ES-I3 (cell line): ENCODE results near the gene HSPB9.
"Not testable (repeated sequence)": the region's sequence is repeated elsewhere in the genome, so short reads cannot be mapped to it uniquely, and the experiment has no call there.

ENCODE experiments used
- H3K36me3 ChIP-seq: 2 replicates; pipeline ENCODE4 v1.6.1; 2013; ENCODE audit warnings: mild to moderate bottlenecking, low read length, control low read depth, moderate library complexity; ENCODE audit not compliant: insufficient read depth
- H3K4me1 ChIP-seq: 2 replicates; pipeline ENCODE4 v1.6.1; 2013; ENCODE audit warnings: mild to moderate bottlenecking, control low read depth, low read length; ENCODE audit not compliant: insufficient read depth
- H3K9ac ChIP-seq: 2 replicates; pipeline ENCODE4 v1.6.1; 2013; ENCODE audit warnings: low read depth, mild to moderate bottlenecking, low read length, moderate library complexity
- H3K9me3 ChIP-seq: 2 replicates; pipeline ENCODE4 v1.6.1; 2013; ENCODE audit warnings: mild to moderate bottlenecking, low read length, moderate library complexity; ENCODE audit not compliant: control insufficient read depth, insufficient read depth

HSPB9 gene

GRCh38 chr17:42135664-42136653 is 13.4 kb downstream of the HSPB9 start:
- H3K9me3 ChIP-seq = no peaks in the 10 kb centered on the region
- peaks cover 11% of the 10 kb centered on the region for H3K4me1 ChIP-seq
- no peak overlapping the region for H3K9ac ChIP-seq
- no peaks in the 10 kb centered on the region; the same call in 1 of the 2 replicates for H3K36me3 ChIP-seq

GRCh38 chr17:42136654-42137051 is 14.0 kb downstream of the HSPB9 start:
- Histone ChIP-seq H3K36me3 (no peaks in the 10 kb centered on the region; the same call in 1 of the 2 replicates), H3K4me1 (peaks cover 11% of the 10 kb centered on the region), H3K9ac (no peak overlapping the region), H3K9me3 (no peaks in the 10 kb centered on the region)

- no peaks in the 10 kb centered on the region for H3K9me3 ChIP-seq
- H3K4me1 ChIP-seq = peaks cover 11% of the 10 kb centered on the region
- H3K36me3 ChIP-seq = no peaks in the 10 kb centered on the region; the same call in 1 of the 2 replicates
- H3K9ac ChIP-seq = no peak overlapping the region
Measured at GRCh38 chr17:42138749-42139492, 16.3 kb downstream of the HSPB9 start.

- not testable (repeated sequence) for H3K36me3 ChIP-seq, H3K9ac ChIP-seq, H3K4me1 ChIP-seq, H3K9me3 ChIP-seq
Measured at GRCh38 chr17:42140690-42141089, 18.1 kb downstream of the HSPB9 start.

GRCh38 chr17:42141382-42141781 is 18.8 kb downstream of the HSPB9 start:
- H3K36me3 ChIP-seq = no peaks in the 10 kb centered on the region; the same call in 1 of the 2 replicates

GRCh38 chr17:42142371-42142896 is 19.8 kb downstream of the HSPB9 start:
- Histone ChIP-seq H3K9me3 (no peaks in the 10 kb centered on the region), H3K4me1 (no peaks in the 10 kb centered on the region), H3K9ac (no peak overlapping the region), H3K36me3 (no peaks in the 10 kb centered on the region; the same call in 1 of the 2 replicates)

More at GRCh38 chr17:42141382-42141781, 18.8 kb downstream of the HSPB9 start:
- H3K9ac ChIP-seq = no peak overlapping the region
- peaks cover under 1% of the 10 kb centered on the region; the same call in 1 of the 2 replicates for H3K4me1 ChIP-seq
- H3K9me3 ChIP-seq = no peaks in the 10 kb centered on the region

DNA sequence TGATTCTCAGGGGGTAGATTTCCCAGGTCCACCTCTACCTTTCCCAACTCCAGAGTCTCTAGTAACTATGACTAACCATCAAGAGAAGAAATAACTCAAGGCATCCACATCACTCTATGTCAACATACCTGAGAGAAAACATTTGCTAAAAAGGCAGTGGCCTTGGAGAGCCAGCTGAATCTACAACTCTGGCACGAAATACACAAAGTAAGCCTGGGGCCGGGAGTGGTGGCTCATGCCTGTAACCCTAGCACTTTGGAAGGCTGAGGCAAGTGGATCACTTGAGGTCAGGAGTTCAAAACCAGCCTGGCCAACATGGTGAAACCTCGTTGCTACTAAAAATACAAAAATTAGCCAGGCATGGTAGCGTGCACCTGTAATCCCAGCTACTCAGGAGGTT is 20.5 kb downstream of the HSPB9 start:
- H3K36me3 ChIP-seq, H3K9ac ChIP-seq, H3K4me1 ChIP-seq, H3K9me3 ChIP-seq: not testable (repeated sequence)

DNA sequence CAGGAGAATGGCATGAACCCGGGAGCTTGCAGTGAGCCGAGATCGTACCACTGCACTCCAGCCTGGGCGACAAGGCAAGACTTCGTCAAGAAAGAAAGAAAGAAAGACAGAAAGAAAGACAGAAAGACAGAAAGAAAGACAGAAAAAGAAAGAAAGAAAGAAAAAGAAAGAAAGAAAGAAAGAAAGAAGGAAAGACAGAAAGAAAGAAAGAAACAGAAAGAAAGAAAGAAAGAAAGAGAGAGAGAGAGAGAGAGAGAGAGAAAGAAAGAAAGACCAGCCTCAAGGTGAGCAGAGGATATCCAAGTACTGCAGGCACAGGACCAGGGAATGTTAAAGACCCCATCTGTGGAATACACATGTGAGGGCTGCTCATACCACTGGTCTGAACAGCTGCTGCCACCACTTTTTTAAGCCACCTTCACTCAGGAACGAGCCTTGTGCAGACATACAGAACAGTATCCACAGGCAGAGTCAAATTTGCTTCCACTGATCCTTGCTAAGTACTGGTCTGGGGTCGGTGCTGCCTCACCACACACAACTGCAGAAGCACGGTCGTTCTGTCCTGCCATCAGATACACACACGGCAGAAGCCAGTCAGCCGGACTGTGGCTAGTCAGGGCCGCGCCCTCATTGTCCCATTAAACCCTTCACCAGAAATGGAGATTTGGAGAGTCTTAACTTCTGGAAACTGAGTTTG is 24.5 kb downstream of the HSPB9 start:
- no peaks in the 10 kb centered on the region for H3K9me3 ChIP-seq
- H3K36me3 ChIP-seq = no peaks in the 10 kb centered on the region; the same call in 1 of the 2 replicates
- no peak overlapping the region for H3K9ac ChIP-seq
- H3K4me1 ChIP-seq = no peaks in the 10 kb centered on the region

DNA sequence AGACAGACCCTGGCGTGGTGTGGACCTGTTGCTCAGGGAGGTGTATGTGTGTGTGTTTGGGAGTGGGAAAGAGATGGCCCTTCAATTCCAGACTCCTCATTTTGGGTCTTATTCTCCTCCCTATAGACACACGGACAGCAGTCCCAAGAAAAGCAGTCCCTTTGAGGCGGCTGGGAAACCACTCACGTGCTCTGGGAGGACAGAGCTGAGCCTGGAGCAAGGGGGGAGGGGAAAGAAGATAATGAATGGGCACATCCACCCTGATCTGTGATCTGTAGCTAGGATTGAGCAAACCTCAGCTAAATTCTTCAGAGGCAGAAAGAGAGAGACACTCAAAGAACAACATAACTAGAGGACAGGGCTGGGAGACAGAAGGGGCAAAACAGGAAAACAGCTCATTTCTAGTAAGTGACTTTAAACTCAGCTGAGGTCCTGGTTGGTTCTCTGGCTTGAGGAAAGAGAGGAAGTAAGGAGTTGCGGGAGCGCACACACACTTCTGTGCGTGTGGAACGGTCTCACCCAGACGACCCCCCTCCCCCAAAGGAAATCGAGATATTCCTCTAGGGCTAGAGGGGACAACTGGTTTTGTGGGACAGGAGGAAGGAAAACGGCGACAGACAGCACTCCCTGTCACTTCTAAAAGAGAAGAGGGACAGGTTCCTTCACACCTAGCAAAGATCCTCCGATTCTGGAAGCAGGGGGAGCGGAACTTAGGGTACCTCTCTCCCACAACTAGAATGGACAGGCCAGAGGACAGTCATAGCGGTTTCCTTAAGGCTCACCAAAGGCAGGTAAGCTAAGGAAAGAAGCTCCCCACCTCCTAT is 31.5 kb downstream of the HSPB9 start:
- Histone ChIP-seq H3K36me3 (no peaks in the 10 kb centered on the region; the same call in 1 of the 2 replicates), H3K9me3 (no peaks in the 10 kb centered on the region), H3K4me1 (peaks cover 7% of the 10 kb centered on the region; the same call in 1 of the 2 replicates), H3K9ac (peak overlapping the region; percentile 80)

- H3K9me3 ChIP-seq = no peaks in the 10 kb centered on the region
- peak overlapping the region; percentile 56 for H3K9ac ChIP-seq
- peaks cover 7% of the 10 kb centered on the region; the same call in 1 of the 2 replicates for H3K4me1 ChIP-seq
- H3K36me3 ChIP-seq = no peaks in the 10 kb centered on the region; the same call in 1 of the 2 replicates
Measured at GRCh38 chr17:42155614-42156045, 33.0 kb downstream of the HSPB9 start.

- H3K4me1 ChIP-seq = no peaks in the 10 kb centered on the region; the same call in 1 of the 2 replicates
- H3K9me3 ChIP-seq = no peaks in the 10 kb centered on the region
- no peaks in the 10 kb centered on the region for H3K36me3 ChIP-seq
- no peak overlapping the region for H3K9ac ChIP-seq
Measured at GRCh38 chr17:42159796-42160530, 37.4 kb downstream of the HSPB9 start.

DNA sequence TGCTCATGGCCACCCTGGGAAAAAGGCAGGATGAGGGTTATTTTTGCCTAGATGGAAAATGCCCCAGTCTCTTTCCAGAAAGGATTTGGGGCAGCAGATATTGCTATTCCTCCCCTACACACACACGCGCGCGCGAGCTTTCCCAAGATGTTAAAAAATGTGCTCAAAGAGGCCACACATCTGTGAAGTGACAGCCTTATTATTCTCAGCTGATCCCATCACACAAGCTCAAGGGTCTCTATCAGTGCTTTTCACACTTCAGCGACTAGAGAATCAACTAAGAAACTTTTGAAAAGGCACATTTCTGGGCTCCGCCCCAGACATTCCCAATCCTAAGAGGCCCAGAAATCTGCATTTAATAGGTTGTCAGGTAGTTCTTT is 37.9 kb downstream of the HSPB9 start:
- Histone ChIP-seq H3K9me3 (no peaks in the 10 kb centered on the region), H3K9ac (no peak overlapping the region), H3K36me3 (no peaks in the 10 kb centered on the region), H3K4me1 (no peaks in the 10 kb centered on the region; the same call in 1 of the 2 replicates)

GRCh38 chr17:42163113-42163512 is 40.5 kb downstream of the HSPB9 start:
- H3K9ac ChIP-seq = no peak overlapping the region
- no peaks in the 10 kb centered on the region for H3K9me3 ChIP-seq
- no peaks in the 10 kb centered on the region; the same call in 1 of the 2 replicates for H3K4me1 ChIP-seq
- H3K36me3 ChIP-seq = no peaks in the 10 kb centered on the region
